Measurements from ENCODE around the gene AFMID.

- TF ChIP-seq CTCF (IDR thresholded peaks at IDR 0.05) (no peak), EZH2 (IDR thresholded peaks at IDR 0.05; ENCODE audit: borderline replicate concordance, insufficient read depth, low read depth, low read length, poor library complexity, severe bottlenecking) (no peak)
Observed at GRCh38 chr17:78184351-78184750, 2.8 kb upstream of the AFMID start.
